DOHH2 (cell line): Measurements from ENCODE around the gene DNTT.

Experiments used
- EZH2phosphoT487 ChIP-seq: fragments of 200-600 bp; sonication (generic); IDR thresholded peaks from 2 replicates; pipeline ENCODE4 v1.6.1; 2017; ENCODE audit warnings: borderline replicate concordance, mild to moderate bottlenecking, antibody characterized with exemption, low read length, moderate library complexity, mixed read lengths
- TF ChIP-seq, protein P1 (sequence below): fragments of 200-600 bp; sonication (generic); IDR thresholded peaks from one replicate; pipeline ENCODE4 v1.5.1; 2014; ENCODE audit warnings: antibody characterized with exemption, mild to moderate bottlenecking, low read depth, low read length; ENCODE audit not compliant: poor library complexity, severe bottlenecking

DNA sequence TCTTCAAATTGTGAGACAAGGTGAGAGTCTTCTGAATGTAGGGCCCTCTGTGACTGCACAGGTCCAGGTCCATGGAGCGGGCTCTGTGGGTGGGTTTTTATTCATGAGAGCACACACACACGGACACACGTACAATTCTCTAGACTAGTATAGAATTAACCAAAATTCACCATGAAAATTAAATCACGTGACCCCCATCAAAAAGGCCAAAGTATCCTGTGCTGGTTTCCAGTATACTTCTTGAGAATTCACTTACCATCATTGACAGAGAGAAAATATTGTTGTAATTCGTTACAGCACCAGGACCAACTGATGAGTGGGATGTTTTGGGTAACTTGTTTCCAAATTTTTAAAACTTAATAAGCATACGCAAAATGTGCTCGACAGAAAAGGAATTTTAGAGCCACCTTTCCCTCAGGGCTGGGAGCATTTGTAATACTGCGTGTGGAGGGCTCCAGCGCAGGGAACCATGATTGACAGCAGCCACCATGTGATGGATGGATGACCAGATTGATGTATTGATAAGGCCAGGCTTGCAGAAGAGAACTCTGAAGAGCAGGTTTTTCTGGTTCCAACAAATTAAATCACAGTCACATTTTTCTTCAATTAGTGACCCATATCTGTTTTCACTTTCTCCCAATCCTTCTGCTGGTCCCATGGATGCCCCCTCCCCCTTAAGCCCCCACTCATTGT is 14.9 kb upstream of the DNTT start:
- TF ChIP-seq, protein P1, sequence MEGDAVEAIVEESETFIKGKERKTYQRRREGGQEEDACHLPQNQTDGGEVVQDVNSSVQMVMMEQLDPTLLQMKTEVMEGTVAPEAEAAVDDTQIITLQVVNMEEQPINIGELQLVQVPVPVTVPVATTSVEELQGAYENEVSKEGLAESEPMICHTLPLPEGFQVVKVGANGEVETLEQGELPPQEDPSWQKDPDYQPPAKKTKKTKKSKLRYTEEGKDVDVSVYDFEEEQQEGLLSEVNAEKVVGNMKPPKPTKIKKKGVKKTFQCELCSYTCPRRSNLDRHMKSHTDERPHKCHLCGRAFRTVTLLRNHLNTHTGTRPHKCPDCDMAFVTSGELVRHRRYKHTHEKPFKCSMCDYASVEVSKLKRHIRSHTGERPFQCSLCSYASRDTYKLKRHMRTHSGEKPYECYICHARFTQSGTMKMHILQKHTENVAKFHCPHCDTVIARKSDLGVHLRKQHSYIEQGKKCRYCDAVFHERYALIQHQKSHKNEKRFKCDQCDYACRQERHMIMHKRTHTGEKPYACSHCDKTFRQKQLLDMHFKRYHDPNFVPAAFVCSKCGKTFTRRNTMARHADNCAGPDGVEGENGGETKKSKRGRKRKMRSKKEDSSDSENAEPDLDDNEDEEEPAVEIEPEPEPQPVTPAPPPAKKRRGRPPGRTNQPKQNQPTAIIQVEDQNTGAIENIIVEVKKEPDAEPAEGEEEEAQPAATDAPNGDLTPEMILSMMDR, result no peak
- TF ChIP-seq EZH2phosphoT487, result no peak
